ENCODE data around the gene H6PD. TPM values are rescaled to one million over a fixed set of nuclear protein-coding genes. Genes with fewer than 3 reads are reported as not detected.

The H6PD gene
- polyA plus RNA-seq, 1 donor (not counting 4 experiments of a cell fraction or from before 2014, with no cell fraction given): 3.3 TPM

GRCh38 chr1:9275567-9276034 is 41.0 kb downstream of the H6PD start:
- dilution Hi-C loops (cut with MboI; ENCODE audit: extremely low pct_ligation_motif_present, low sequenced_read_pairs): no loop called here
- Histone ChIP-seq H3K9me1 (ENCODE audit: control insufficient read depth, extremely low read depth, insufficient read depth, low read length) (no peaks in the 10 kb centered on the region), H3K27me3 (ENCODE audit: control insufficient read depth, extremely low read depth, insufficient read depth, low read length) (peaks cover 6% of the 10 kb centered on the region), H3K27ac (ENCODE audit: control insufficient read depth, insufficient read depth, low read length) (no peak overlapping the region), H3K4me2 (ENCODE audit: control insufficient read depth, extremely low read depth, insufficient read depth, low read depth, low read length) (peak overlapping the region; percentile 15), H3K79me2 (ENCODE audit: control insufficient read depth, insufficient read depth, low read length) (no peaks in the 10 kb centered on the region), H3K4me1 (ENCODE audit: control insufficient read depth, extremely low read depth, insufficient read depth, low read length) (peaks cover 19% of the 10 kb centered on the region), H3K9me3 (ENCODE audit: control insufficient read depth, low read depth, low read length) (no peaks in the 10 kb centered on the region), H3K36me3 (ENCODE audit: control insufficient read depth in 2 of 2, extremely low read depth in 1 of 2, insufficient read depth in 2 of 2, low read length in 2 of 2) (no peaks in the 10 kb centered on the region), H3K9ac (ENCODE audit: control insufficient read depth, extremely low read depth, insufficient read depth, low read length) (no peak overlapping the region), H3K4me3 (ENCODE audit: control insufficient read depth in 2 of 3, extremely low read depth in 1 of 3, insufficient read depth in 2 of 3, low read depth in 1 of 3, low read length in 3 of 3) (peak overlapping the region in 1 of 3 experiments; percentile 2), H4K20me1 (ENCODE audit: control insufficient read depth, extremely low read depth, insufficient read depth, low read length) (no peaks in the 10 kb centered on the region), H2AFZ (ENCODE audit: control insufficient read depth, low read length) (no peak overlapping the region)
- TF ChIP-seq CTCF (optimal IDR thresholded peaks at IDR 0.05 in 1 of 3, IDR thresholded peaks at IDR 0.05 in 1 of 3, conservative IDR thresholded peaks at IDR 0.05 in 1 of 3; ENCODE audit: extremely low read depth in 1 of 3, insufficient read depth in 2 of 3, low read length in 3 of 3): no peak
- no peak for TF ChIP-seq EZH2 (IDR thresholded peaks at IDR 0.05; ENCODE audit: low read length)
- FAIRE-seq (peak; percentile 92), DNase-seq (ENCODE audit: low read depth, low spot score) (no peak)

GRCh38 chr1:9278116-9278515 is 43.5 kb downstream of the H6PD start:
- H3K4me3 ChIP-seq (ENCODE audit: control insufficient read depth in 2 of 3, extremely low read depth in 1 of 3, insufficient read depth in 2 of 3, low read depth in 1 of 3, low read length in 3 of 3): no peak overlapping the region
- no peaks in the 10 kb centered on the region for H3K9me3 ChIP-seq (ENCODE audit: control insufficient read depth, low read depth, low read length)
- no peaks in the 10 kb centered on the region for H3K36me3 ChIP-seq (ENCODE audit: control insufficient read depth in 2 of 2, extremely low read depth in 1 of 2, insufficient read depth in 2 of 2, low read length in 2 of 2)
- dilution Hi-C loops (cut with MboI; ENCODE audit: extremely low pct_ligation_motif_present, low sequenced_read_pairs): no loop called here
- DNase-seq (ENCODE audit: low read depth, low spot score) (no peak), FAIRE-seq (no peak)
- H2AFZ ChIP-seq (ENCODE audit: control insufficient read depth, low read length): no peak overlapping the region
- no peak overlapping the region for H3K27ac ChIP-seq (ENCODE audit: control insufficient read depth, insufficient read depth, low read length)
- no peaks in the 10 kb centered on the region for H3K9me1 ChIP-seq (ENCODE audit: control insufficient read depth, extremely low read depth, insufficient read depth, low read length)
- no peak for TF ChIP-seq CTCF (optimal IDR thresholded peaks at IDR 0.05 in 1 of 3, IDR thresholded peaks at IDR 0.05 in 1 of 3, conservative IDR thresholded peaks at IDR 0.05 in 1 of 3; ENCODE audit: extremely low read depth in 1 of 3, insufficient read depth in 2 of 3, low read length in 3 of 3)
- H4K20me1 ChIP-seq (ENCODE audit: control insufficient read depth, extremely low read depth, insufficient read depth, low read length): no peaks in the 10 kb centered on the region
- H3K9ac ChIP-seq (ENCODE audit: control insufficient read depth, extremely low read depth, insufficient read depth, low read length): no peak overlapping the region
- no peaks in the 10 kb centered on the region for H3K27me3 ChIP-seq (ENCODE audit: control insufficient read depth, extremely low read depth, insufficient read depth, low read length)
- H3K79me2 ChIP-seq (ENCODE audit: control insufficient read depth, insufficient read depth, low read length): no peaks in the 10 kb centered on the region
- H3K4me1 ChIP-seq (ENCODE audit: control insufficient read depth, extremely low read depth, insufficient read depth, low read length): peaks cover 31% of the 10 kb centered on the region
- H3K4me2 ChIP-seq (ENCODE audit: control insufficient read depth, extremely low read depth, insufficient read depth, low read depth, low read length): no peak overlapping the region

All from keratinocyte (primary cell).